ENCODE results near the gene NLGN1.
"Not testable (repeated sequence)": the region's sequence is repeated elsewhere in the genome, so short reads cannot be mapped to it uniquely, and the experiment has no call there.

Gene NLGN1

DNA sequence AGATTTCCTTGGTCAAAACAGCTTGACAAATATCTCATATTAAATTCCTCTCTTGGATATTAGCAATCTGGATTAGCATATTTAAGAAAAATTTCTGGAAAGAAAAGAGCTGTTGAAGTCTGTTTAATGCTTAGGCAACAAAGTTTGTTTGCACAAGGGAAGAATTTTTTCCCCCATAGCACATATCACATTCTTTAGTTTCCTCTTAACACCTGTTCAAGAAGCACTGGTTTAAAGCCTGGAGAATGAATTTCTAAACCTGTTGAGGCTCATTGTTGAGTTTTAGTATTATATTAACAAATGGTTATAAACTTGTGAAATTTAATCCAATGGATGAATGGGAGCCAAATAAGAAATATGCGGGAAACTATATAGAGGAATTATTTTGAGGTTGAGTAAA, 41.5 kb downstream of the NLGN1 start:
- DNase-seq, result no peak

DNA sequence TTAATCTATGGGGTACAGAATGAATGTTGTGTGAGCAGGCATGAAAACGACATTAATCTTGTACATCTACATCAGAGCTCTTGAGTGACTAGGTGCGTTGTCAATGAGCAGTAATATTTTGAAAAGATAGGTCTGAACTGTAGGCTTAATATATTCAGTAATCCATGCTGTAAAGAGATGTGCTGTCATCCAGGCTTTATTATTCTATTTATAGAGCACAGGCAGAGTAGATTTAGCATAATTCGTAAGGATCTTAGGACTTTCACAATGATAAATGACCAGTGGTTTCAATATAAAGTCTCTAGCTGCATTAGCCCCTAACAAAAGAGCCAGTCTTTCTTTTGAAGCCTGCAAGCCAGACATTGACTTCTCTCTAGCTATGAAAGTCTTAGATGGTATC, 43.0 kb downstream of the NLGN1 start:
- DNase-seq, result no peak

DNA sequence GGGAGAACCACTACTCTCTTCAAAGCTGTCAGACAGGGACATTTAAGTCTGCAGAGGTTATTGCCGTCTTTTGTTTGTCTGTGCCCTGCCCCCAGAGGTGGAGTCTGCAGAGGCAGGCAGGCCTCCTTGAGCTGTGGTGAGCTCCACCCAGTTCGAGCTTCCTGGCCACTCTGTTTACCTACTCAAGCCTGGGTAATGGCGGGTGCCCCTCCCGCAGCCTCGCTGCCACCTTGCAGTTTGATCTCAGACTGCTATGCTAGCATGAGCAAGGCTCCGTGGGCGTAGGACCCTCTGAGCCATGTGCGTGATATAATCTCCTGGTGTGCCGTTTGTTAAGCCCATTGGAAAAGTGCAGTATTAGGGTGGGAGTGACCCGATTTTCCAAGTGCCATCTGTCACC, 54.0 kb downstream of the NLGN1 start:
- DNase-seq, result not testable (repeated sequence)

DNA sequence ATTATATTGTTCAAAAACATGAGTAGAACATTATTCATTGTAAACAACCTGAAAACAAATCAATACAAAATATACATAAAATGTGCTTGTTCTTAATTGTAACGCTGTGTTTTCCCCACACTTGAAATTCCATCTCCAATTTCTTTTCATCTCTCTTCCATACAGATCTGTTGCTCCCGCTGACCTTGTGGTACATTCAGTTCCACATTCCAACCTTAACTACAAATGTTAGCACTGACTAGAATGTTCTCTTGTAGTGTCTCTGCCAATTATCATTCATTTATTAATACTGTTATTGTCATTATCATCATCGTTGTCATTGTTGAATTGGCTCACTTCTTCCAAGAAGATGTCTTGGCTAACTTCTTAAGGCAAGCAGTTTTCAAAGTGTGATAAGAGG, 65.7 kb downstream of the NLGN1 start:
- no peak for DNase-seq

DNA sequence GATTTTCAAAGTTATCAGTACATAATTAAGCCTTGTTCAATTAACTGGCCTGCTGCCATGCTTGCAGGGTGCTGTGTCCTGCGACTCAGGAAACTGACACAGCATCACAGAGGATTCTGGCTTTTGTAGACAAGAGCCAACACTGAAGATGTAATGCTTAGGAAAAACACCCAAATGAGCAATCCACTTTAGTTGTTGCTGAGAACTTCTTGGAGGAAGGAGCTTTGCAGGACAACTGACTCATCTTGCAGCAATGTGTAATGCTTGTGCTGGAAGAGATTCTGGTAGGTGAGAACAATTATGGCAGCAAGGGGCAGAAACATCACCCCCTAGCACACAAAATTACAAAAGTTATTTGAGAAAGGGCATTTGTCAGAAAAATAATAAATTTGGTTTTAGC, 67.6 kb downstream of the NLGN1 start:
- no peak for DNase-seq

DNA sequence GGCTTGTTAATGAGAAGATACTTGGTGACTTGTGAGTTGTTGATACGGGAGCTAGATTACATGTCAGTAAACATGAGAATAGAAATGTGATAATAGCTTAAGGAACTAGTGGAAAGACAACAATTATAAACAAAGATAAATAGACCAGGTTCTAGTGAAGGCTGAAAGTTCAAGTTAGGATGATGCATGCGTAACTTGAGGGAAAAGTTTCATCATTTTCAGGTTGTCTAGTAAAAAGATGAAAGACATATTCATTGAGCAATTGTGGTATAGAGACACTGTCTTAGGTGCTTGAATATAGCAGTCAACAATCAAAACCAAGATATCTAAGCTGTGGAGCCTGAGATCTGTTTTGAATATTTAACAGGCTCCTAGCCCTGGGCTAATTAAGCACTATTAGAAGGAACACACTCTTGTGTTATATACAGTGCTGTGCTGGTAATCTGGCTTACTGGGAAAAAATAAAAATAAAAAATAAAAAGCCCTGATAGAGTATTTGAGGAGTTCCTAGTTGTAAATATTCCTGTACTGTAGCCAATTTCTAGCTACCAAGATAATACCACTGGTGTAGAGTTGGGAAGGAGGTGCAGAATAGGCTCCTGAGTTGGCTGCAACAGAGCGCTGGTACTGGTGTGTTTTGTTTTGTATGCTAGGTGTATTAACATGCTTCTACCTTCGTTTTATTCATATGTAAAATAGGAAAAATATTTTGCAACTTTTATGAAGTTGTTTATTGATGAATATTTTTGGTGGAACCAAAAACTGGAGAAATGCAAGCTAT, 68.5 kb downstream of the NLGN1 start:
- DNase-seq, result no peak

DNA sequence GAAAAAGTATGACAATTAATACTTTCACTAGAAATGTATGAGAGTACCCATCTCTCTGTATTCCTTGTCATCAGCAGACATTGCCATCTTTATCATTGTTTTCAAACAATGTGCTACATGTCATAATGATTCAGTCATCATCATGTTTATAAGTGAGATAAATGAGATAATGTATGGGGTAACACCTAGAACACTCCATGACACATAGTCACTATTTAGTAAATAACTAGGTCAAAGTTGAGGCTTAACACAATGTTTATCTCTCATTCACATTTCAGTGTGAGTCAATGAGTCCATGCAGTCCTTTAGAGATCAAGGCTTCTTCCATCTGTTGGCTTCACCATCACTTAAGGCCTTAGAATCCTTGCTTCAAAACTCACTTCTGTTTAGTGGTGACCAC, 70.0 kb downstream of the NLGN1 start:
- DNase-seq, result no peak

DNA sequence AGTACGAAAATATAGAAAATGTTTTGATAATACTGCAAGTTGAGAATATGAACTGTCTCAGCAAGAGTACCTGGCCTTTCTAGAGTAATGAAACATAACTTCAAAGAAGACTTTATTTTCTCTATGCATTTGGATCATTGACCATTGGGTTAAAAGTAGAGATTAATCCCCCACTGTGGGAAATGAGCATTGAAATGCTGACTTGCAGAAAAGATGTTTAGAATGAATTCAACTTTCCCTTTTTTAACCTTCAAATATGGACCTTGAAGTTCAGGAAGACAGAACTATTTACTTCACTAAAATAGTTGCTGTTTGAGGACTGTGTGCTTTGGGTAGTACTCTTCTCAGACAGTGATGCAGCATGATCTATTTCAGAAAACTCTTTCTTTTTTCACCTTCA, 75.7 kb downstream of the NLGN1 start:
- no peak for DNase-seq

DNA sequence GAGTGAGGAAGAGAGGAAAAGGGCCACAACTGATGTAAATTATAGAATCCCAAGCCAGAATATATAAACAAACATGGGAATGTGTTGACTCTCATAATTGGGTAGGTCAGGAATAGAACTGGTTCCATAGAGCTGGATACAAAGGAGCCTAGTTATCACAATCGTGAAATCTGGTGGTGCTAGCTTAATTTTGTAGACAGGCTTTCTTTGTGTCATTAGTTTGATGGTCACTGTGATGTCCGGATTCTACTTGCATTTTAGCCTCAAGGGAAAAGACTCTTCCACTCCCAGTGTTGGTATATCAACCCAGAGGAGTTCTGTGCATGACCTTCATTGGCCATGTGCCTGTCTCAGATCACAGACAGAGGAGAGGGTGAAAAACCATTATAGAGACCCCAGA, 81.8 kb downstream of the NLGN1 start:
- no peak for DNase-seq

DNA sequence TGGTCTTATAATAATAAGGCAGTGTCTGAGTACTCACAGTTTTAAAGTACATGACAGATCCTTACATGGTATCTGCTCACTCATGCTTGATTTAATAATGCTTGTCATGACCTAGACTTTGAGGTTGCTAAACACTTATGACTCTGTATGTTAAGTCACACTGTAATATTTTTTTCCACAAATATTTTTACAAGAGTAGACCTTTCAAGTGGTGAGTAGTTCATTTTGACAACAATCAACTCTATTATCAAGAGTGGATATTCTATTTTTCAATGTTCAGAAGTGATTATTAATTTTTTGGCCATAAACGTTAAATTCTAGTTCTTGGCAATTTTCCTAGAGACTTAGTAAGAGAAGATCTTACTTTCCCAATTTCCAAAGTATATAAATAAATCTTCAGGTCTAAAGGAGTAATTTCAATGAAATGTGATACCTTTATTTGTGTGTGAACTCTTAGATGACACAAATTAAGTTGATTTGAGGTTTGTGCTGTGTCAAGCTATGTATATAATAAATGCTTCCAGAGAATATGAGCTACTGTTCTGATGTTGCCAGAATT, 104.5 kb downstream of the NLGN1 start:
- no peak for DNase-seq

DNA sequence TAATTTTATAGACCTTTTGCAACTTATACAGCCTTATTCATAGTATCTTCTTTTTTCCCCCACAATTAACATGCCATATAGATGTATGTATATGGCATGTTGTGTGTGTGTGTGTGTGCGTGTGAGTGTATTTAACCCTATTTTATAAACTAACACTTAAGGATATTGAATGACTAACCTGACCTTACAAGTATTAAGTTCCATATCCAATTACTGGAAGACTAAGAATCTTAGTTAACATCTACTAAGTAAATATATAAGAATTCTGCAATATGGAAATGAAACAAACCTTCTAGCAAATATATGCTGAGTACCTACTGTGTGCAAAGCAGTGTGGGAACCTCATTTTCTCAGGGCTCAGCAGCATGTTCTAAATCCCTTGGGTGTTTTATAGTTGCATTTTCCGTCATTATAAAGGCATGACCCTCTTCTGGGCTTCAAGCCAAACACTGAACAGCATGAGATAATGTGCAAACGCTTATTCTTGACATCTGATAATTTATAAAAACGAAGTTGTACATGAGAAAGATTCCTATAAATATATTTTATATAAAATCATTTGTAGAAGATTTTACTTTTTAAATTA, 105.5 kb downstream of the NLGN1 start:
- peak; percentile 28 for DNase-seq

DNA sequence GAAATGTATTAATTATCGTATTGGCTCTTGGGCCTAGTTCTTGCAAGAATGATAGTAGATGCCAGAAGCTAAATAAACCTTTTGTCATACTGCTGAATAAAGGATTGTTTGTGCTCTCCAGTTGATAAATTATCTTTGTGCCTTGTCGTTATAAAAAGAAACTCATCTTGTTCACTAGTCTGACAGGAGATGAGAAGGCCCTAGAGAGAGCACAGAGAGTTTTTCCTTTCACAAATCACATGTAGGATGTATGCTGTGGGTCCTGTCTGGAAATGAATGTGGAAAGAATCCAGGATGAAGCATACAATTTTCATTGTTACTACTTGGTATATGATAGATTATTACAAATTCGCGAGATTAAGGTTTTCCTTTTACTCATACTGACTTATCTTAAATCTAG, 113.0 kb downstream of the NLGN1 start:
- peak; percentile 0 for DNase-seq

DNA sequence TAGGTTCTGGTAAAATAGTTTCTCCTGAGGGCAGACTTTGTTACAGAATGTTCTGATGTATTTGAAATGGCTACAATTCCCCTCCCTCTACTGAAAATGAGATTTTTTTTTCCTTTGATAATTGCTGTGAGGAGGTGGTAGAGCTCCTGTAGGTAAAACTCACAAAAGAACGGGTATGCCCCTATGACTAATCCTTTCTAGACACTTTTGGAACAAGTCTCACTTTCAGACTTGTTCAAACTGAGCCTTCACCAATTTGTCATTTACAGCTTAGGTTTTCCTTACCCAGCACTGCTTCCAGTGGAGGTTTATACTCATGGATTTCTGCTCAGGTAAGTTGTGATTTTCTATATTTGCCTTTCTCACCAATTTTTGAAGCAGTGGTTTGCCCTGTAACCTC, 115.6 kb downstream of the NLGN1 start:
- DNase-seq, result no peak

DNA sequence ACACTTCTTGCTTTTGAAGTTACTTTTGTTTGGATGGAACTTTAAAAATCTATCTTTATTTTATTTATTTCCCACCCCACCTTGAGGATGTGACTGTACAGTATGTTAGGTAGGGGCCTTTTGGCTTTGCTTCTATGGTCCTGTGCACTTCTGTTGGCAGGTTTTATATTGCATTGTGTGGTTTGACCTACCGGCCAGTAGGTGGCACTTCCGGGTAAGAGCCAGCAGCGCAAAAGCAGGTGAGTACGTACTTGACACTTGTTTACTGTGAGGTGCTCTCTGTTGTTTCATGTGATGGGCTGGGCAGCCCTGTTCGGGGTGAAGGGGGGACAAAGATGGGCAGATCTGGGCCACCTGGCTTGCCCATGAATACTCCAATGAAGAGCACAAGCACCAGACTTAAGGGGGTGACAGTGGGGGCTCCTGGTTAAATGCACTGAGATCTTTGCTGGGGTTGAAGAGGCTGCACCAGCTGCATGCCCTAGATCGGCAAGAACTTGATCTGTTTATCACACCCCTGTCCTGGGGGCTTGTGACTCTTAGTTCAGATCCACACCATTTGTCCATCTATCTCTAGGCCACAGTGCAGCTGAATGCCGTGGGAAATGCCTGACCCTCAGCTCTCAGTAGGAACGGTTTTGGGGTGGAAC, 131.6 kb downstream of the NLGN1 start:
- no peak for DNase-seq

DNA sequence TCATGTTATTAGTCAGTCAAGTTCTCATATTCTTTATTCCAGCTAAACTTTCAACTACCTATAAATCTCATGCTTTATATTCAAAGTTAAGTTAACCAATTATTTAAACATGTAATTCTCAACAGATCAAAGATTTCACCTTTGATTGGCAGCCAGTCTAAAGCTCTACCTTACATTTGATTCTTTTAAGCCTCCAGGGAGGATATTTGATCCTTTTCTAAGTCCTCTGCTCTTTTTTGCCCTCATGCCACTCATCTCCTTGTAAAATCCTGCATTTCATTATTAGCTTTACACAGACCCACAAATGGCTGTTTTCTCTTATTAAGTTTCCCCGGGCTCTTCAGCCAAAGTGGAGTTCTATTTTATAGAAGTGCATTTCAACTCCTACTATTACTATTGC, 134.1 kb downstream of the NLGN1 start:
- DNase-seq, result no peak

DNA sequence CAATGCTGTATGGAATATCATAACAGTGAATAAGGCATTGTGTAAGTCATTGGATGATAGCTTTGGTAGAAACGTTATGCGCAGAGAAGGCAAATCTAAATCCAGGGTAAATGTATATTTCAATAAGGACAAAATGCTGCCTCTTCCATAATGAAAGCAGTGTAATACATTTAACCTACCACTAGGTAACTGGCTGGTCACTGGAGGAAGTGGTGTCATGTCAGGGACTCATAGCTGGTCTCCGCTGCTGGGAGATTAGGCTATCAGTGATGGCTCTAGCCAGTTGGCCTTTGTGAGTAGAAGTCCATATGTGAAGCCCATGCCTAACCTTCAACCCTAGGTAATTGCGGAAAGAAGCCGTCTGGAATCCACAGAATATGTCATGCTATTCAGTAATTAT, 140.9 kb downstream of the NLGN1 start:
- DNase-seq, result no peak

DNA sequence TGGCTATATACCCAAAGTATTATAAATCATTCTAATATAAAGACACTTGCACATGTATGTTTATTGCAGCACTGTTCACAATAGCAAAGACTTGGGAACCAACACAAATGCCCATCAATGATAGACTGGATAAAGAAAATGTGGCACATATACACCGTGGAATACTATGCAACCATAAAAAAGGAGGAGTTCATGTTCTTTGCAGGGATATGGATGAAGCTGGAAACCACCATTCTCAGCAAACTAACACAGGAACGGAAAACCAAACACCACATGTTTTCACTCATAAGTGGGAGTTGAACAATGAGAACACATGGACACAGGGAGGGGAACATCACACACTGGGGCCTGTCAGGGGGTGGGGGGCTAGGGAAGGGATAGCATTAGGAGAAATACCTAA, 148.0 kb downstream of the NLGN1 start:
- DNase-seq, result not testable (repeated sequence)

DNA sequence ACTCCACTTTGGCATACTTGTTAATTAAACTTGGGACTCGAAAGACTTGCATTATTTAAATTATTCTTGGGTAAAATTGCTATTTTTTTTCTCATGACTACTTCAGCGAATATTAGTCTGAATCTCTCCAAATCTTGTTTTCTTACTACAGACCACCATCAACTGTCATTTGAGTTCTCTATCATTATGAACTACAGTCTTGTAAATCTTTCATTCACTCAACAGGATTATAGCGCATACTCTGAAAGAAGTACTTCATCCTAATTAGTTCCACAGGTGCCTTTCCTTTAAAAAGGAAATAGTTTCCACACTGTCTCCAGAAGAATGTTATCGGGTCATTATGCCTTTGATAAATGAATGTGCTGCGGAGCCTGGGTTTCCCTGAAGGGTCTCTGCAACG, 149.5 kb downstream of the NLGN1 start:
- DNase-seq, result no peak

DNA sequence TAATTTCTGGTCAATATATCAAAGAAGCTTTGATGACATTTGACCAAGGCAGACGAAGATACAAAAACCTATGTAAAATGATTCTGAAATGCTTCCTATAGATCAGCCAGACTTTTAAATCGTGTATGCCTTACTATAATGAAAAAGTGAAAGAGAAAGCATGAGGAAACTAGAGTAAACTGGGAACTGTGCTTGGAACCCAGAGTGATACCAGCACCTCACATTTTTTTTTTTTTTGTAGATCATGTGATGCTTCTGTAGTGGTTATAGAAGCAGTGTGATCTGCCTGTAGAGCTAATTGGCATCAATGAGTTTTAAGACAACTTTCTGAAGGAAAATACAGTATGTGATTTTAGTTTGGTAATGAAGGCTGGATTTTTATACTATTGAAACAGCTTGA, 150.7 kb downstream of the NLGN1 start:
- no peak for DNase-seq

DNA sequence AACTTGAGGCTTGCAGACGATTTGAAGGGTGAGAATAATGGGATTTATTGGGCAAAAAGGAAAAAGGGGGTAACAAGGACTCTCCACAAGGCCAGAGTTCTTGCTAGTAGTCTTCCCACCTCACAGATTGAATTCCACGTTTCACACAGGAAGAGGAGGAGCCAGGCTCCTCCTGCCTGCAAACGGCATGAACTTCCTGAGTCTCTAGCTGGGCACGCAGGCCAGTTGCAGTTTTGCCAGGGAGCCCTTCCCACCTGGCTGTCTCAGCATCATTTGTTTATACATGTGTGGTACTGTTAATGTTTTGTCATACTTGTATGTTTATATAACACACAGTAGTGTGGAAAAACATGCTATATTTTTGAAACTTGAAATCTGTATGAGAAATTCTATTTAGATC, 155.0 kb downstream of the NLGN1 start:
- no peak for DNase-seq

DNA sequence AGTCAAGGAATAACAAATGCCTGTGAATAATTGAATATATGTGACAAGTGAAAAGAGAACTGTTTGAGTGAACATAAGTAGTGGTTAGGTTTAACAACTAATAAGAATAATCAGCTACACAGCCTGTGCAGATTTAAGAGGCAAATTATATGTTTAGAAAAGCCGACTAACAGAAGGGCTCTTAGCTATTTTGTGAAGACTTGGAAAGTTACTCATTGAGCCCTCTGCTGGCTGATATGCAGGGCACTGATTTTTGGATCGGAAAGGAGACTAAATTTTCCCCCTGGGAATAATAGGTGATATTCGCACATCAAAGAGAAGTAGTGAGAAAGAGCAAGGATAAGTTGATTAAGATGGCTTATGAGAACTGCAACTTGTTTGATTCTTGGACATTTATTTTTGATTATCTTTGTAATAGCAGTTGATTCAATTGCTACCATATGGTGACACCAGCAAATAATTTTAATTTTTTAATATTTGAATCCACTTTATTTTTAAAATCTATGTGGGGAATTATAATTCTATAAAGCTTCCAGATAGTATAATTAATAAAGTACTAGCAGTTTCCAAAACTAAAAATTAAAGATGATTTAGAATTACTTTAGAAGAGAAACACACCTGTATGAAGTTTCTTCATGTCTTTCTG, 156.2 kb downstream of the NLGN1 start:
- peak; percentile 21 for DNase-seq

DNA sequence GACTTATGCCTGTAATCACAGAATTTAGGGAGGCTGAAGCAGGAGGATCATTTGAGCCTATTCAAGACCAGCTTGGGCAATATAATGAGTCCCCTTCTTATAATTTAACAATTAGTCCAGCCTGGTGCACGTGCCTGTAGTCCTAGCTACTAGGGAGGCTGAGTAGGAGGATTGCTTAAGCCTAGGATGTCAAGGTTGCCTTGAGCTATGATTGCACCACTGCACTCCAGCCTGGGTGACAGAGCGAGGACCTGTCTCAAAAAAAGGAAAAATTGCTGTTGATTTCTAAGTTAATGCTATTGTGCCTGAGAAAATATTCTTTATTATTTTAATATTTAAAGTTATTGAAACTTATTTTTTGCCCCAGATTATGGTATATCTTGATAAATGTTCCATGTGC, 159.0 kb downstream of the NLGN1 start:
- DNase-seq, result no peak

DNA sequence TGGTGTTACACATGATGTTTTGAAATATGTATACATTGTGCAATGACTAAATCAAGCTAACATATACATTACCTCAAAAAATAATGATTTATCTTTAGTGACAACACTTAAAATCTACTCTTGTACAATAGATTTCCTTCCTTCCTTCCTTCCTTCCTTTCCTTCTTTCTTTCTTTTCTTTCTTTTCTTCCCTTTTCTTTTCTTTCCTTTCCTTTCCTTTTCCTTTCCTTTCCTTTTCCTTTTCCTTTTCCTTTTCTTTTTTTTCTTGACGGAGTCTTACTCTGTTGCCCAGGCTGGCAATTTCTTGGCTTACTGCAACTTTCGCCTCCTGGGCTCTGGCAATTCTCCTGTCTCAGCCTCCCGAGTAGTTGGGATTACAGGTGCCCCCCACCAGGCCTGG, 170.5 kb downstream of the NLGN1 start:
- no peak for DNase-seq

DNA sequence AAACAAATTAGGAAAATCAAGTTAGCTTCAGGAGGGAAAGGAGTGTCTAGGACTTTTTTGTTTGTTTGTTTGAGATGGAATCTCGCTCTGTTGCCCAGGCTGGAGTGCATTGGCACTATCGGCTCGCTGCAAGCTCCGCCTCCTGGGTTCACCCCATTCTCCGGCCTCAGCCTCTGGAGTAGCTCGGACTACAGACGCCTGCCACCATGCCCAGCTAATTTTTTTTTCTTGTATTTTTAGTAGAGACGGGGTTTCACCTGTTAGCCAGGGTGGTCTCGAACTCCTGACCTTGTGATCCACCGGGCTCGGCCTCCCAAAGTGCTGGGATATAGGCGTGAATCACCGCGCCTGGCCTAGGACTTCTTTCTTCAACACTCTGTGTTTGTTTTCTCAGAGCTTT, 171.1 kb downstream of the NLGN1 start:
- DNase-seq, result no peak

All from NCI-H345 (cell line).